GM12801 (cell line): ENCODE results near the gene GPD1L.

Experiments
- CTCF ChIP-seq: IDR thresholded peaks from one replicate; pipeline ENCODE4 v1.5.1; 2011; ENCODE audit warnings: control low read depth; ENCODE audit not compliant: insufficient read length; ENCODE audit errors: extremely low read depth

Gene GPD1L

GRCh38 chr3:32097768-32098167 is 8.7 kb upstream of the GPD1L start:
- no peak for TF ChIP-seq CTCF

GRCh38 chr3:32098528-32098927 is 7.9 kb upstream of the GPD1L start:
- TF ChIP-seq CTCF: no peak

GRCh38 chr3:32100465-32100864 is 6.0 kb upstream of the GPD1L start:
- TF ChIP-seq CTCF: no peak

GRCh38 chr3:32102289-32102688 is 4.1 kb upstream of the GPD1L start:
- no peak for TF ChIP-seq CTCF

GRCh38 chr3:32104492-32104891 is 1.9 kb upstream of the GPD1L start:
- no peak for TF ChIP-seq CTCF

GRCh38 chr3:32105291-32106131 is 909 bp upstream of the GPD1L start:
- TF ChIP-seq CTCF: no peak

GRCh38 chr3:32106929-32107362 is 526 bp downstream of the GPD1L start:
- TF ChIP-seq CTCF: no peak
